SJSA1 (cell line): ENCODE measurements around the gene RAB43. TPM values are rescaled to one million over a fixed set of nuclear protein-coding genes. Genes with fewer than 3 reads are reported as not detected.
"Not testable (repeated sequence)": the region's sequence is repeated elsewhere in the genome, so short reads cannot be mapped to it uniquely, and the experiment has no call there.

Experiments
- DNase-seq, 2 experiments: peaks; one replicate each; pipeline ENCODE4 v3.0.0-alpha.2; 2015 to 2020; ENCODE audit warnings: low spot score in 2 of 2, low read depth in 1 of 2
- H3K27ac ChIP-seq: fragments of 250-450 bp; sonication (Bioruptor Pico); 2 replicates; pipeline ENCODE4 v1.5.1; 2020; ENCODE audit warnings: mild to moderate bottlenecking, moderate library complexity
- H3K27me3 ChIP-seq: fragments of 250-450 bp; sonication (Bioruptor Pico); replicated peaks from 2 replicates; pipeline ENCODE4 v1.5.1; 2020; ENCODE audit warnings: mild to moderate bottlenecking, moderate library complexity
- H3K36me3 ChIP-seq: fragments of 250-450 bp; sonication (Bioruptor Pico); 2 replicates; pipeline ENCODE4 v1.5.1; 2020; ENCODE audit warnings: mild to moderate bottlenecking
- H3K4me1 ChIP-seq: fragments of 250-450 bp; sonication (Bioruptor Pico); replicated peaks from 2 replicates; pipeline ENCODE4 v1.6.1; 2021; ENCODE audit warnings: mild to moderate bottlenecking
- H3K4me3 ChIP-seq: fragments of 250-450 bp; sonication (Bioruptor Pico); 2 replicates; pipeline ENCODE4 v1.5.1; 2020; ENCODE audit warnings: mild to moderate bottlenecking
- H3K9me3 ChIP-seq: fragments of 250-450 bp; sonication (Bioruptor Pico); replicated peaks from 2 replicates; pipeline ENCODE4 v1.5.1; 2020; ENCODE audit warnings: mild to moderate bottlenecking
- total RNA-seq: library from RNA; depleted of rRNA; stranded (reverse); fragments of >200 nt; shearing (Covaris generic); gene quantifications from 2 replicates; pipeline ENCODE4 v1.2.3, GENCODE V29; 2014

The RAB43 gene
- total RNA-seq, 1 experiment from 2014 or later, result 12.1 TPM

DNA sequence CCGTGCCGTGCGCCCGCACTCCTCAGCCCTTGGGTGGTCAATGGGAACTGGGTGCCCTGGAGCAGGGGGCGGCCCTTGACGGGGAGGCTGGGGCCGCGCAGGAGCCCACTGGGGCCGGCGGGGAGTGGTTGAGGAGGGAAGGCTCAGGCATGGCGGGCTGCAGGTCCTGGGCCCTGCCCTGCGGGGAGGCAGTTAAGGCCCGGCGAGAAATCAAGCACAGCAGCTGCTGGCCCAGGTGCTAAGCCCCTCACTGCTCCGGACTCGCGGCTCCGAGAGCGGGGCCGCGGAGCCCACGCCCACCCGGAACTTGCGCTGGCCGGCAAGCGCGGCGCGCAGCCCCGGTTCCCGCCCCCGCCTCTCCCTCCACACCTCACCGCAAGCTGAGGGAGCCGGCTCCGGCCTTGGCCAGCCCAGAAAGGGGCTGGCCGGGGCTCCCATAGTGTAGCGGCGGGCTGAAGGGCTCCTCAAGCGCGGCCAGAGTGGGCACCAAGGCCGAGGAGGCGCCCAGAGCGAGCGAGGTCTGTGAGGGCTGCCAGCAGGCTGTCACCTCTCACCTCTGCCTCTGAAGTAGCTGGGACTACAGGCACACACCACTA, 53.2 kb downstream of the RAB43 start:
- Histone ChIP-seq H3K27ac (no peak overlapping the region), H3K27me3 (no peaks in the 10 kb centered on the region), H3K9me3 (no peaks in the 10 kb centered on the region), H3K4me3 (no peak overlapping the region), H3K36me3 (no peaks in the 10 kb centered on the region), H3K4me1 (no peaks in the 10 kb centered on the region)
- DNase-seq, result no peak

- H3K9me3 ChIP-seq, H3K4me3 ChIP-seq, DNase-seq, H3K36me3 ChIP-seq, H3K27ac ChIP-seq, H3K27me3 ChIP-seq, H3K4me1 ChIP-seq: not testable (repeated sequence)
Measured at GRCh38 chr3:129067719-129068118, 53.9 kb downstream of the RAB43 start.

DNA sequence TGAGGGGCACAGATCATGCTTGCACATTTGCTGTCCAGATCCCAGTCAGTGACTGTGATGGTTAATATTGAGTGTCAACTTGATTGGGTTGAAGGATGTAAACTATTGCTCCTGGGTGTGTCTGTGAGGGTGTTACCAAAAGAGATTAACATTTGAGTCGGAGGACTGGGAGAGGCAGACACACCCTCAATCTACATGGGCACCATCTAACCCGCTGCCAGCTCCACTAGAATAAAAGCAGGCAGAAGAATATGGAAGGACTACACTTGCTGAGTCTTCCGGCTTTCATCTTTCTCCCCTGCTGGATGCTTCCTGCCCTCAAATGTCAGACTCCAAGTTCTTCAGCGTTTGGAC, 55.9 kb downstream of the RAB43 start:
- no peak overlapping the region for H3K27ac ChIP-seq
- no peaks in the 10 kb centered on the region for H3K4me1 ChIP-seq
- no peak overlapping the region for H3K4me3 ChIP-seq
- no peaks in the 10 kb centered on the region for H3K36me3 ChIP-seq
- H3K27me3 ChIP-seq, result no peaks in the 10 kb centered on the region
- H3K9me3 ChIP-seq, result no peaks in the 10 kb centered on the region
- DNase-seq, result no peak

DNA sequence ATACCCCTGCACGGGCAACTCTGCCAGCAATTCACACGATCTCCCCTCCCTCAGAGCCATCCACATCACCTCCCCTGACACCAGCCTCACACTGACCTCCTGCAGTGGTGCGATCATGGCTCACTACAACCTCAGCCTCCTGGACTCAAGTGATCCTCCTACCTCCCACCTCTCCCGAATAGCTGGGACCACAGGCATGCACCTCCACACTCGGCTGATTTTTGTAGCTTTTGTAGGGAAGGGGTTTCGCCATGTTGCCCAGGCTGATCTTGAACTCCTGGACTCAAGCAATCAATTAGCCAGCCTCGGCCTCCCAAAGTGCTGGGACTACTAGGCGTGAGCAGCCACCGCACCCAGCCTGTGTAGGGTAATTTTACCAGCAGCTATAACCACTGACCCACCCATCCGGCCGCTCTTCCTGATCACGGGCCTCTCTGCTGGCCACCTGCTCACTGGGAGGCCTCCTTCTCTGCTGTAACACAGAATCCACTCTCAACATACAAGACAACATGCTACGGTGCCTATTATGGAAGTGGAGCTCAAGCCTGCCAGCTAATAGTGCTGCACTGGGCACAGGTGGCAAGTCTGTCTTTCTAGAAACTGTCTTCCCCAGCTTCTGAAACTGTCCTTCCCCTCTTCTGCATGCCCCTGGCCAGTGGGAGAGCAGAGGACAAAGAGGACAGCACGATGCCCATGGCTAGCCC, 56.4 kb downstream of the RAB43 start:
- Histone ChIP-seq H3K36me3 (no peaks in the 10 kb centered on the region), H3K9me3 (no peaks in the 10 kb centered on the region), H3K27ac (no peak overlapping the region), H3K4me3 (no peak overlapping the region), H3K27me3 (no peaks in the 10 kb centered on the region), H3K4me1 (no peaks in the 10 kb centered on the region)
- no peak for DNase-seq

DNA sequence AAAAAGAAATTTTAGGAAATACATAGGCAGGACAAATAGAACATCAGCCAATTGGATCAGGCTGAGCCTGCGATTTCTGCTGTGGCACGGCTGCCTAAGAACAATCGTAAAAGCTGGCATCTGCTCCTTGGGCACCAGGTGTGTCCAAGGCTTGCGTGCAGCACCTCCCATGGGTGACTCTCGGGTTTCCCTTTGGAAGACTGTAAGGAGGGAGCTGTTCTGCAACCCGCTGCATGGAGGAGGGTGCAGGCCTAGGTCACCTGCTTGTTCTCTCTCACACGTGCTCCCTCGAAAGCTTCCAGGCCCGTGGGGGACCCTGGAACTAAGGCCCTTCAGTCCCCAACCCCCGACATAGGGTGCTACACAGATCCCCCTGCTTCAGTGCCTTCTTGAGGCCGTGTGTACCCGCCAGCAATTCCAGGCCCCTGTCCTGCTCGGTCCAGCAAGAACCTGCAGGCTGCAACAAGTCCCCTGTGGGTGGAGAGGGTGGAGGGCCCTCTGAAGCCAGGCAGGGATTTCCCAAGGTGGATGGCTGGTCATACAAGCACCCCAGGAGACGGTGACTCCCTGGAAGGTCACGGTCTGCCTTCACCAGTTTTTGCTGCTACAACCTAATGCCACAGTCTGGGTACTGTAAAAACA, 57.6 kb downstream of the RAB43 start:
- no peak overlapping the region for H3K4me3 ChIP-seq
- no peaks in the 10 kb centered on the region for H3K9me3 ChIP-seq
- H3K36me3 ChIP-seq, result no peaks in the 10 kb centered on the region
- no peak overlapping the region for H3K27ac ChIP-seq
- no peaks in the 10 kb centered on the region for H3K27me3 ChIP-seq
- no peak for DNase-seq
- no peaks in the 10 kb centered on the region for H3K4me1 ChIP-seq

- Histone ChIP-seq H3K9me3 (no peaks in the 10 kb centered on the region), H3K27ac (no peak overlapping the region), H3K4me1 (no peaks in the 10 kb centered on the region), H3K4me3 (no peak overlapping the region), H3K27me3 (no peaks in the 10 kb centered on the region), H3K36me3 (no peaks in the 10 kb centered on the region)
- no peak for DNase-seq
Measured at GRCh38 chr3:129063091-129063640, 58.4 kb downstream of the RAB43 start.

GRCh38 chr3:129061888-129062834, 59.4 kb downstream of the RAB43 start:
- Histone ChIP-seq H3K27ac (no peak overlapping the region), H3K4me1 (no peaks in the 10 kb centered on the region), H3K36me3 (no peaks in the 10 kb centered on the region), H3K9me3 (no peaks in the 10 kb centered on the region), H3K27me3 (no peaks in the 10 kb centered on the region), H3K4me3 (no peak overlapping the region)
- DNase-seq, result no peak

GRCh38 chr3:129061023-129061887, 60.3 kb downstream of the RAB43 start:
- no peak overlapping the region for H3K27ac ChIP-seq
- H3K4me1 ChIP-seq, result no peaks in the 10 kb centered on the region
- no peak overlapping the region for H3K4me3 ChIP-seq
- no peaks in the 10 kb centered on the region for H3K36me3 ChIP-seq
- no peak for DNase-seq
- no peaks in the 10 kb centered on the region for H3K27me3 ChIP-seq
- no peaks in the 10 kb centered on the region for H3K9me3 ChIP-seq

- no peak within 1 kb of the TSS for H3K4me3 ChIP-seq
Measured at GRCh38 chr3:129060276-129061022, 61.2 kb downstream of the RAB43 start, which contains the start of gene GP9. Gene GP9 (plus strand): TSS chr3:129060779. CDS start chr3:129061740, 961 bp downstream.

DNA sequence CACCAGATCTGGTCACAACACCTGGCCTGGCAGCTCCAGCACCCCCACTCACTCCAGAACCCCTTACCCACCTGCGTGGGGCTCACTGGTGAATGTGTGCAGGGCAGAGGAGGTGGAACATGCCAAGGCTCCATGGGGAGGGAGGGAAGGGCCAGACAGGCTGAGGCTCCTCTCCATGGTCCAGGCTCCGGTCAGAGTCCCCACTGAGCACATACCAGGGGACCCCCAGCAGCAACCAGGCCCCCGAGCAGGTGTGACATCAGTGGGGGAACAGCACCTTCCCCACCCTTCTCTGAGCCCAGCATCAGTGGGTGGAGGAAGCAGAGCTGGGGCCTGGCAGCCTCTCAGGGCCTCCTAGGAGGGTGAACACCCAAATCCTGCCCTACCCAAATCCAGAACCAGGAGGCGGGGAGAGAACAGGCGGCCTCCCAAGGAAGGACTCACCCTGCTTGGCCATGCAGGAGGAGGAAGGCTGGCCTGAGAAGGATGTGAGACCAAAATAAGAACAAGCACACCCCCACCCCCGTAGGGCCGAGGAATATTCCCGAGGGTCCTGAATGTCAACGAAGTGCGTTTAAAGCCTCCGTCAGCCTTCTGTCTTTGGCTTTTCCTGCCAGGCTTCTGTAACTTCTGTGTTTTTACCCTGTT, 62.2 kb downstream of the RAB43 start:
- no peak for DNase-seq
- Histone ChIP-seq H3K4me1 (no peaks in the 10 kb centered on the region), H3K27me3 (no peaks in the 10 kb centered on the region), H3K27ac (no peak overlapping the region), H3K9me3 (no peaks in the 10 kb centered on the region), H3K36me3 (no peaks in the 10 kb centered on the region), H3K4me3 (no peak overlapping the region)

More at GRCh38 chr3:129060276-129061022, 61.2 kb downstream of the RAB43 start, which contains the start of gene GP9:
- Histone ChIP-seq H3K4me1 (no peaks in the 10 kb centered on the region), H3K27ac (no peak within 1 kb of the TSS), H3K9me3 (no peaks in the 10 kb centered on the region), H3K27me3 (no peaks in the 10 kb centered on the region), H3K36me3 (no peaks in the 10 kb centered on the region)
- no peak for DNase-seq

- Histone ChIP-seq H3K4me3 (no peak overlapping the region), H3K27me3 (no peaks in the 10 kb centered on the region), H3K9me3 (no peaks in the 10 kb centered on the region), H3K36me3 (no peaks in the 10 kb centered on the region), H3K27ac (no peak overlapping the region), H3K4me1 (peaks cover 6% of the 10 kb centered on the region; the same call in 1 of the 2 replicates)
- no peak for DNase-seq
Measured at GRCh38 chr3:129058441-129059200, 63.0 kb downstream of the RAB43 start.
